Skeletal muscle tissue (tissue), 4 donors: ENCODE data around the gene INPP5A. TPM values are rescaled to one million over a fixed set of nuclear protein-coding genes. Genes with fewer than 3 reads are reported as not detected.
"Not testable (repeated sequence)": the region's sequence is repeated elsewhere in the genome, so short reads cannot be mapped to it uniquely, and the experiment has no call there.

ENCODE experiments used
- H3K27ac ChIP-seq: one replicate; pipeline ENCODE4 v1.7.0; 2013; ENCODE audit warnings: mild to moderate bottlenecking, low read depth, low read length, inconsistent platforms
- H3K27me3 ChIP-seq, 3 donors: one replicate each; pipeline ENCODE4 v1.7.0; 2013; ENCODE audit warnings: low read length in 3 of 3; ENCODE audit not compliant: control insufficient read depth in 3 of 3, insufficient read depth in 3 of 3
- H3K36me3 ChIP-seq, 3 donors: one replicate each; pipeline ENCODE4 v1.7.0; 2013; ENCODE audit warnings: low read length in 3 of 3; ENCODE audit not compliant: control insufficient read depth in 3 of 3, insufficient read depth in 3 of 3
- H3K4me1 ChIP-seq, 3 donors: one replicate each; pipeline ENCODE4 v1.7.0; 2013; ENCODE audit warnings: low read length in 3 of 3, mild to moderate bottlenecking in 3 of 3; ENCODE audit not compliant: control insufficient read depth in 3 of 3, insufficient read depth in 3 of 3
- H3K4me3 ChIP-seq, 3 donors: one replicate each; pipeline ENCODE4 v1.7.0; 2013; ENCODE audit warnings: low read length in 3 of 3
- H3K9ac ChIP-seq, 3 donors: one replicate each; pipeline ENCODE4 v1.7.0; 2013; ENCODE audit warnings: low read length in 3 of 3, mild to moderate bottlenecking in 3 of 3, moderate library complexity in 2 of 3, low read depth in 1 of 3
- H3K9me3 ChIP-seq, 3 donors: one replicate each; pipeline ENCODE4 v1.7.0; 2013; ENCODE audit warnings: low read length in 3 of 3; ENCODE audit not compliant: control insufficient read depth in 3 of 3
- total RNA-seq: library from RNA; depleted of rRNA; stranded (reverse); fragments of >200 nt; gene quantifications from one replicate; pipeline ENCODE4 v1.2.3, GENCODE V29; 2014
- donor health status: Osteomylitis.

The INPP5A gene
- 50.6 TPM for total RNA-seq

GRCh38 chr10:132537684-132538001 lies at the start of gene INPP5A:
Gene INPP5A, plus strand, starts transcription at chr10:132537787. Its CDS starts 310 bp downstream, at chr10:132538097.
- peaks cover 0 to 4% (median 0%) of the 10 kb centered on the region in 3 donors for H3K27me3 ChIP-seq
- peak within 1 kb of the TSS; percentile 78 to 81 (median 80) for H3K4me3 ChIP-seq
- H3K4me1 ChIP-seq, result peaks cover 57 to 79% (median 64%) of the 10 kb centered on the region in 3 donors
- H3K36me3 ChIP-seq, result peaks cover 0 to 2% (median 0%) of the 10 kb centered on the region in 3 donors
- H3K9ac ChIP-seq, result peak within 1 kb of the TSS; percentile 94 to 95 (median 94)
- H3K27ac ChIP-seq, result peak within 1 kb of the TSS; percentile 91
- H3K9me3 ChIP-seq, result no peaks in the 10 kb centered on the region

GRCh38 chr10:132488231-132488821 lies 49.3 kb upstream of the INPP5A start:
- H3K4me1 ChIP-seq, result peaks cover 0 to 3% (median 0%) of the 10 kb centered on the region in 3 donors
- H3K9me3 ChIP-seq, result no peaks in the 10 kb centered on the region
- H3K4me3 ChIP-seq, result no peak overlapping the region
- H3K9ac ChIP-seq, result peak overlapping the region in 1 of 3 donors; percentile 8
- no peak overlapping the region for H3K27ac ChIP-seq
- no peaks in the 10 kb centered on the region for H3K27me3 ChIP-seq
- H3K36me3 ChIP-seq, result no peaks in the 10 kb centered on the region

- no peaks in the 10 kb centered on the region for H3K36me3 ChIP-seq
- no peaks in the 10 kb centered on the region for H3K9me3 ChIP-seq
- no peaks in the 10 kb centered on the region for H3K27me3 ChIP-seq
- peaks cover 0 to 5% (median 4%) of the 10 kb centered on the region in 3 donors for H3K4me1 ChIP-seq
- H3K9ac ChIP-seq, result no peak overlapping the region
- no peak overlapping the region for H3K4me3 ChIP-seq
- no peak overlapping the region for H3K27ac ChIP-seq
Observed at GRCh38 chr10:132489053-132489703, 48.4 kb upstream of the INPP5A start.

GRCh38 chr10:132489704-132490534 lies 47.7 kb upstream of the INPP5A start:
- H3K9me3 ChIP-seq, result no peaks in the 10 kb centered on the region
- peaks cover 0 to 11% (median 4%) of the 10 kb centered on the region in 3 donors for H3K4me1 ChIP-seq
- H3K36me3 ChIP-seq, result no peaks in the 10 kb centered on the region
- H3K27ac ChIP-seq, result no peak overlapping the region
- no peak overlapping the region for H3K4me3 ChIP-seq
- no peaks in the 10 kb centered on the region for H3K27me3 ChIP-seq
- no peak overlapping the region for H3K9ac ChIP-seq

GRCh38 chr10:132491534-132491933 lies 46.1 kb upstream of the INPP5A start:
- H3K27me3 ChIP-seq, H3K9me3 ChIP-seq, H3K9ac ChIP-seq, H3K36me3 ChIP-seq, H3K27ac ChIP-seq, H3K4me3 ChIP-seq: not testable (repeated sequence)
- peaks cover 5 to 16% (median 15%) of the 10 kb centered on the region in 3 donors for H3K4me1 ChIP-seq

GRCh38 chr10:132492323-132493025 lies 45.1 kb upstream of the INPP5A start:
- H3K36me3 ChIP-seq, result no peaks in the 10 kb centered on the region
- H3K9me3 ChIP-seq, result no peaks in the 10 kb centered on the region
- H3K27me3 ChIP-seq, result no peaks in the 10 kb centered on the region
- peaks cover 14 to 25% (median 25%) of the 10 kb centered on the region in 3 donors for H3K4me1 ChIP-seq
- H3K9ac ChIP-seq, result no peak overlapping the region
- no peak overlapping the region for H3K4me3 ChIP-seq
- no peak overlapping the region for H3K27ac ChIP-seq

- Histone ChIP-seq H3K9ac (no peak overlapping the region), H3K27me3 (no peaks in the 10 kb centered on the region), H3K9me3 (no peaks in the 10 kb centered on the region), H3K27ac (no peak overlapping the region), H3K4me1 (peaks cover 22 to 33% (median 33%) of the 10 kb centered on the region in 3 donors), H3K36me3 (no peaks in the 10 kb centered on the region), H3K4me3 (no peak overlapping the region)
Observed at GRCh38 chr10:132493246-132493755, 44.3 kb upstream of the INPP5A start.

- no peaks in the 10 kb centered on the region for H3K9me3 ChIP-seq
- H3K27ac ChIP-seq, result no peak overlapping the region
- no peak overlapping the region for H3K9ac ChIP-seq
- H3K36me3 ChIP-seq, result no peaks in the 10 kb centered on the region
- no peak overlapping the region for H3K4me3 ChIP-seq
- H3K4me1 ChIP-seq, result peaks cover 27 to 39% (median 38%) of the 10 kb centered on the region in 3 donors
- H3K27me3 ChIP-seq, result no peaks in the 10 kb centered on the region
Observed at GRCh38 chr10:132493756-132494290, 43.8 kb upstream of the INPP5A start.

GRCh38 chr10:132494866-132495630 lies 42.5 kb upstream of the INPP5A start:
- peaks cover 30 to 45% (median 41%) of the 10 kb centered on the region in 3 donors for H3K4me1 ChIP-seq
- no peak overlapping the region for H3K27ac ChIP-seq
- H3K4me3 ChIP-seq, result no peak overlapping the region
- no peaks in the 10 kb centered on the region for H3K9me3 ChIP-seq
- no peaks in the 10 kb centered on the region for H3K36me3 ChIP-seq
- H3K27me3 ChIP-seq, result no peaks in the 10 kb centered on the region
- no peak overlapping the region for H3K9ac ChIP-seq
